HG02852 (cell line): Measurements from ENCODE around the gene CCSER2.
"Not testable (repeated sequence)": the region's sequence is repeated elsewhere in the genome, so short reads cannot be mapped to it uniquely, and the experiment has no call there.

Experiments used
- ATAC-seq: cut with Tn5 transposase; IDR thresholded peaks from one replicate; pipeline ENCODE4 v1.9.1; 2021; ENCODE audit warnings: mild to moderate bottlenecking, moderate library complexity; ENCODE audit not compliant: unreplicated experiment

CCSER2 gene

DNA sequence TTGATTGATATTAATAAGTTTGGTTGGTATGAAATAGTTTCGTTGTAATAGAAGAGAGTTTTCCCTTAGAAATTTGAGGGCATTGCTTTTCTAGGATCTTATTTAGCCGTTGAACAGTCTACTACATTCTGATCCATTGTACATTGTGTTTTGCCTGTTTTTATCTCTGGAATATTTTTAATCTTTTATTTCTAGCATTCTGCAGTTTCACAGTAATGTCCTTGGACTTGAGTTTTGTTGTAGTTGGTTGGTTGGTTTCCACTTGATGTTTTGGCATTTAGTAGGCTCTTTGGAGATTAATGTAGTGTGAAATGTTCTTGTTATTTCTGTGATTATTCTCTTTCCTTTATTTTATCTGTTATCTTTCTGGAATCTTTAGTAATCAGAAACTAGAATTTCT, 112.4 kb downstream of the CCSER2 start:
- ATAC-seq = no peak

GRCh38 chr10:84447701-84448400, 119.5 kb downstream of the CCSER2 start:
- no peak for ATAC-seq

DNA sequence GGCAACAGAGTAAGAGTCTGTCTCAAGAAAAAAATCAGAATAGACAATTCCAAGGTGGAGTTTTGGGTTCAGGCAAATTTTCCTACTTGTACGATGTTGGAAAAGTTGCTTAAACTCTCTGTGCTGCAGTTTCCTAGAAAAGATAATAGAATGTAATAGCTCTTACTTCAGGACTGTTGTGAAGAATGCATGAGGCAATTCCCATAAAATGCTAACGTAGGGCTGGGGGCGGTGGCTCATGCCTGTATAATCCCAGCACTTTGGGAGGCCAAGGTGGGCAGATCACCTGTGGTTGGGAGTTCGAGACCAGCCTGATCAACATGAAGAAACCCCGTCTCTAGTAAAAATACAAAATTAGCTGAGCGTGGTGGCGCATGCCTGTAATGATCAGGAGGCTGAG, 121.0 kb downstream of the CCSER2 start:
- ATAC-seq = not testable (repeated sequence)

DNA sequence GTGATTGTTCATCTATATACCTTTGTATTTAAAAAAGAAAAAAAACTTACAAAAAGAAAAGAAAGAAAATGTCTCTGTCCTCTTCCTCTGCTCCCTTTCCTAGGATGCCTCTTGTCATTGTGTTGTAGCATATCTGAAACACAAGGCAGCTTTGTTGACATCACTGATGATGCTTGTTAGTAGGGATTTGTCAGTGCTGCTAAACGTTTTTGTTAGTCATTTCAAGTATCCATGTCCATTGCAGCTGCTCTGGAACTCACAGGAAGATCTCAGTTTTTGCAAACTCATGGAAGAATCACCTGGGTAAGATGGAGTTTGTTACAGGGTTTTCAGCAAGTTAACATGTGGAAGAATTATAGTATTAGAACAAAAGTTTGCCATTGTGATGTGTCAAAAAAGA, 123.6 kb downstream of the CCSER2 start:
- no peak for ATAC-seq

DNA sequence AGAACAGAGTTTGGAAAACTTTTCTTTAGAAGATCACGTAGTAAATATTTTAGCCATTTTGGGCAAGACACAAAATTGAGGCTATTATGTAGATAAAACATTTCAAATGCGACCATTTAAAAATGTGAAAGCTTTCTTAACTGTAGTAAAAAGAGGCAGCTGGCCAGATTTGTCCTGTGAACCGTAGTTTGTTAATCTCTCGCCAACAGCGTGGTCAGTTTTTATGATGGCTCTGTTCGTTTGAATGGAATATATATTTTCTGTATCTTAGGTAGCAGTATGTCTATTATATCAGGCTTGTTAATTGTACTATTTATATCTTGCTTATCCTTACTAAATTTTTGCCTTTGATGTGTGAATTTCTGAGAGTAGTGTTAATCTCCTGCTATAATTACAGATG, 124.9 kb downstream of the CCSER2 start:
- no peak for ATAC-seq

- ATAC-seq = no peak
Measured at GRCh38 chr10:84456126-84456525, 127.7 kb downstream of the CCSER2 start.

GRCh38 chr10:84460520-84460919, 132.1 kb downstream of the CCSER2 start:
- ATAC-seq = no peak

DNA sequence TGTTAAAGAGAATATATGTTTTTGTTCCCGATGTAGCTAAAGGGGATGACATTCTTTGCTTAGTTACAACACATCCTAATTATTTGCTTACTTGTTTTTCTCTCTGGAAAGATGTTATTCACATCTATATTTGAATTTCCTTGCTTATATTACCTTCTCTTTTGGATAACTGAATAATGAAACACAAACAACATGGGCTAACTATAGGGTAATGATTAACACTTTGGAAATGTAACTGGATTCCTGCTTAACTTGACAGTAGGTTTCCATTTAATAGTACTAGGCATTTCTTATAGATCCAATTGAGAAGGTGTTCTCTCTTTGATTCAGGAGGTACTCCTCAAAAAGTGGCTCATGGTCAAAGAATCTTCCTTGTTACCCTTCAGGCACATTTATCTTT, 141.1 kb downstream of the CCSER2 start:
- no peak for ATAC-seq

DNA sequence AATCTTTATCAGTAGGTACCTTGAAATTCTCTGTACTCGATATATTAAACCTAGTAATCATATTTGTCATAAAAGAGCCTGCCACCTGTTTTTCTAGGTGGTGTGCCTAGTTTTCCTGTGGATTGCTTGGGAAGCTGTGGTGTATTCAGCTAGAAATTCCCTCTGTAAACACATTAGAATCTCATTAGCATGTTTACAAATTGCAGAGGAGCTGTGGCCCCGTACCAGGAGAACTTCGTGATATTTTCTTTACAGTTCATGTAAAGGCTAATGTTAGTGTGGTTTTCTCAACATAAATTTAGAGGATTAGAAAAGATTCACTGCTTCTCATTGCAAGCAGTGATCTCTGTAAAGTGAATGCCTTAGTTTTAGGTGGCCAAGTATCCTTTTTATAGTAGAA, 144.7 kb downstream of the CCSER2 start:
- no peak for ATAC-seq

GRCh38 chr10:84477398-84478128, 149.2 kb downstream of the CCSER2 start:
- no peak for ATAC-seq

DNA sequence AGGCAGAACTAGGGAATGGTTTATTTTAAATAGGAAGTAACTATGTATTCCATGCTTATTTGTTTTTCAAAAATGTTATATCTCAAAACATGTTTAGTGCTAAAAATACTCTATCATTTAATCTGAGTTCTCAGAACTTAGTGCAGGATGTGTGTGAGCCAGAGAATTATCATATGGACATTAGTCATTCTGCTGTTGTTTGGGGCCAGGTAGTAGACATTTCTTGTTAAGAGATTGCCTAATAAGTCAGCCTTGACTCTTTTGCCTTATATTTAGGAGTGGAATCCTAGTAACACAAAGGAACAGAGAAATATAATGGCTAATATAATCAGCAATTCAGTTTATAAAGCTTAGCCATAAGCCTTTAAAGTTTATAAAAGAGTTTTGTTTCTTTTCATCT, 149.8 kb downstream of the CCSER2 start:
- ATAC-seq = no peak

- no peak for ATAC-seq
Measured at GRCh38 chr10:84478679-84479078, 150.3 kb downstream of the CCSER2 start.

GRCh38 chr10:84484541-84484940, 156.2 kb downstream of the CCSER2 start:
- ATAC-seq = no peak

DNA sequence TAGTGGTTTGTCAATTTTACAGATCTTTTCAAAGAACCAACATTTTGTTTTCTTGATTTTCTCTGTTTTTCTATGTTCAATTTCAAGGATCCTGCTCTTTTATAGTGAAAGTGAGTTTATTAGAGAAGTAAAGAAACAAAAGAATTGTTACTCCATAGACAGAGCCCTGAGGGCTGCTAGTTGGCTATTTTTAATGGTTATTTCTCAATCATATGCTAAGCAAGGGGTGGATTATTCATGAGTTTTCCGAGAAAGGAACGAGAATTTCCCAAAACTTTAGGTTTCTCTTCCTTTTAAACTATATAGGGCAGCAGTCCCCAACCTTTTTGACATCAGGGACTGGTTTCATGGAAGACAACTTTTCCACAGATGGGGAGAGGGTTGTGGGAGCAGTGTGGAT, 165.0 kb downstream of the CCSER2 start:
- no peak for ATAC-seq

DNA sequence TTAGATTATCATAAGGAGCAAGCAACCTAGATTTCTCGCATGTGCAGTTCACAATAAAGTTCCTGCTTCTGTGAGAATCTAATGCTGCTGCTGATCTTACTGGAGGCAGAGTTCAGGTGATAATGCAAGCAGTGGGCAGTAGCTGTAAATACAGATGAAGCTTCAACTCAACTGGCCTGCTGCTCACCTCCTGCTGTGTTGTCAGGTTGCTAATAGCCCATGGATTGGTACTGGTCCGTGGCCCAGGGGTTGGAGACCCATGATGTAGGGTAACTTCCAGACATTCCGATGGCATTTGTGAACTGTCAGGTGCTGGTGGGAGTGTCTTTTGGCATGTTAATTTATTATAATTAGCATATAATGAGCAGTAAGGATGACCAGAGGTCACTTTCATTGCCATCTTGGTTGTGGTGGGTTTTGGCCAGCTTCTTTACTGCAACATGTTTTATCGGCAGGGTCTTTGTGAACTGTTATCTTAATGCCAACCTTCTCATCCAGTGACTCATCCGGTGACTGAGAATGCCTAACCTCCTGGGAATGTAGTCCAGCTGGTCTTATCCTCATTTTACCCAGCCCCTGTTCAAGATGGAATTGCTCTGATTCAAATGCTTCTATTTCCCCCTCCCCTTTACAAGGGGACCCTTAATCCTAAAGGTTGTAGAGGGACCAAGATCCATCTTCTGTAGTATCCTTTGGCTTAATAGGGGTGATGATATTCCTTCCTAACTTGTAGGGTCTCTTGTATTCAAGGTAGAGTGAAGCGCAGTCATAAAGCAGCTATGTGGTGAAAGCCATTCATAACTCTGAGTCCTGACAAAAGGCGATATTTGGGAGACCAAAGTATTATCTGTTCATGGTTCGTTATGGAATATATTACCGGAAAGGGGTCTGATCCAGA, 165.8 kb downstream of the CCSER2 start:
- ATAC-seq = no peak

DNA sequence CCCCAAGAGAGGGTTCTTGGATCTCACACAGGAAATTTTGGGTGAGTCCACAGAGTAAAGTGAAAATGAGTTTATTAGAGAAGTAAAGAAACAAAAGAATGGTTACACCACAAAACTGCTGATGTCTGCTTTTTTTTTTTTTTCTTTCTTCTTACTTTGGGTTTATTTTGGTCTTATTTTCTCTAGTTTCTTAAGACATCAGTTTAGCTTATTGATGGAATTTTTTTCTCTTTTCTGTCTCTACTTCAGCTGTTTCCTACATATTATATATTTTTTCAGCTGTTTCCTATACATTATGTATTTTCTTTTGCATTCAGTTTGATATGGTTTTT, 166.4 kb downstream of the CCSER2 start:
- ATAC-seq = no peak

- ATAC-seq = no peak
Measured at GRCh38 chr10:84497978-84498377, 169.6 kb downstream of the CCSER2 start.

DNA sequence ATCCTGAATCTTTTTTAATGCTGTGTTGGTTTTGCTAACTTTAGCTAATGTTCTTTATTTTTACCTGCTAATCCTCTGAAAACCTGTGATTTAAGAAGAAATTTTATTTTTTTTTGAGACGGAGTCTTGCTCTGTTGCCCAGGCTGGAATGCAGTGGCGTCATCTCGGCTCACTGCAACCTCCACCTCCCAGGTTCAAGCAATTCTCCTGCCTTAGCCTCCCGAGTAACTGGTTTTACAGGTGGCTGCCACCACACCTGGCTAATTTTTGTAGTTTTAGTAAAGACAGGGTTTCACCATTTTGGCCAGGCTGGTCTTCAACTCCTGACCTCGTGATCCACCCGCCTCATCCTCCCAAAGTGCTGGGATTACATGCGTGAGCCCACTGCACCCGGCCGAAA, 170.7 kb downstream of the CCSER2 start:
- ATAC-seq = not testable (repeated sequence)

DNA sequence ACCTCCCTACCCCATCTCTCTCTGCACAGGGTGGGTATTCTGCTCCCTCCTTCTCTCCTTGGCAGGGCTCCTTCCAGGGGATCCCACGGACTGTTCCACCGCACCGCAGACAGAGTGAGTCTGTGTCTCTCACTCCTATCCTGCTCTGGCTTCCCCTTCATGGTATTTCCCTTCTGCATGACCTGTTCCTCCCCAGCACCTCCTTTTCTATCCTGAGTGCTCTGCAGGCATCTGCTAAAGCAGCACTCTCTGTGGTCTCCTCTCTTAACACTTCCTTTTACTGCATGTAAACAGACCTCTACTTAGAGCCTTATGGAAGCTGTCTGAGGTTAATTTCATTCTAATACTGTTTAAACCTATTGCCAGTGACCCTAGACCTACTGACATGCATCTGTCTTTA, 171.5 kb downstream of the CCSER2 start:
- ATAC-seq = peak; percentile 84

DNA sequence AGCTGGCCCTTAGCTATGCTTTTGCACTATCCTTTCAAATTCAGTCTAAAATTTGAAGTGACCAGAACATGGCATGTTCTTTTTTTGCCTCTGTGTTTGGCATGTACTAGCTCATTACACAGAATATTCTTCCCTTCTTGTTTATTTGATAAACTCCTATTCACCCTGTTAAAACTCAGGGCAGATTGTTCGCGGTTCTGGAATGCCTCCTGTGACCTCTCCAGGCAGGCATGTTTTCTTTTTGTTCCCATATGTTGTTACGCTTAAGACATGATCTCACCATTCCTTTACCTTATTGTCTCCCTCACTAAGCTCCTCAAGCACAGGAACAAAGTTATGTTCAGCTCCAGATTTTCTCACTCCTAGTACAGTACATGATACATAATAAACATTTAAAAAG, 181.7 kb downstream of the CCSER2 start:
- ATAC-seq = no peak

DNA sequence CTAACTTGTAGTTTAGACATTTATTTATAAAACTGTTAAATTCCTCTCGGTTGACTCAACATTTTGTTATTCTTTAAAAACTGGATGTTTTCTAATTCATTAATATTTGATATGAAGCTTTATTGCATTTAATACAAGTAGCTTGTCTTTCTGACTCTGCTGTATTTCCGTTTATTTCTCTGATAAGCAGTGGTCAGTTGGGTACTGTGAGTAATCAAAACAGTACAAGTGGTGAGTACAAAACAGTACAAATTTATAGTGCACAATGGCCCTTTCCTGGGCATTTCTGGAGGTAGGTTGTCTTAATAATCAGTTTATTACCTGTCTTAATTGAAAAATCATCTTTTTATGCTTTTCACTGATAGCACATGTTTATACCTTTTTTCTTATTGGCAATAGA, 182.7 kb downstream of the CCSER2 start:
- no peak for ATAC-seq
